GM21381 (cell line): ENCODE data around the gene TVP23C.
"Not testable (repeated sequence)": the region's sequence is repeated elsewhere in the genome, so short reads cannot be mapped to it uniquely, and the experiment has no call there.

Source experiments
- ATAC-seq: cut with Tn5 transposase; IDR thresholded peaks from one replicate; pipeline ENCODE4 v1.9.1; 2021; ENCODE audit warnings: mild to moderate bottlenecking, moderate library complexity; ENCODE audit not compliant: unreplicated experiment

The TVP23C gene

GRCh38 chr17:15563375-15563857, at the start of gene TVP23C:
TVP23C (minus strand) TSS chr17:15563483; CDS start chr17:15563448, 35 bp downstream.
- peak; percentile 75 for ATAC-seq

- not testable (repeated sequence) for ATAC-seq
Measured at GRCh38 chr17:15592960-15593359, 29.7 kb upstream of the TVP23C start.

GRCh38 chr17:15591986-15592385, 28.7 kb upstream of the TVP23C start:
- ATAC-seq = not testable (repeated sequence)

GRCh38 chr17:15590844-15591243, 27.6 kb upstream of the TVP23C start:
- not testable (repeated sequence) for ATAC-seq

- ATAC-seq = peak; percentile 69
Measured at GRCh38 chr17:15589544-15590536, 26.6 kb upstream of the TVP23C start.

GRCh38 chr17:15588017-15588416, 24.7 kb upstream of the TVP23C start:
- ATAC-seq = not testable (repeated sequence)

GRCh38 chr17:15583313-15583712, 20.0 kb upstream of the TVP23C start:
- ATAC-seq = not testable (repeated sequence)

- not testable (repeated sequence) for ATAC-seq
Measured at GRCh38 chr17:15581462-15581861, 18.2 kb upstream of the TVP23C start.

- ATAC-seq = not testable (repeated sequence)
Measured at GRCh38 chr17:15576848-15577247, 13.6 kb upstream of the TVP23C start.

GRCh38 chr17:15574660-15575059, 11.4 kb upstream of the TVP23C start:
- not testable (repeated sequence) for ATAC-seq

- ATAC-seq = not testable (repeated sequence)
Measured at GRCh38 chr17:15573870-15574269, 10.6 kb upstream of the TVP23C start.

GRCh38 chr17:15562613-15563374, 489 bp downstream of the TVP23C start:
- ATAC-seq = peak; percentile 26

- not testable (repeated sequence) for ATAC-seq
Measured at GRCh38 chr17:15561439-15561838, 1.8 kb downstream of the TVP23C start.

GRCh38 chr17:15558403-15559105, 4.7 kb downstream of the TVP23C start:
- ATAC-seq = not testable (repeated sequence)

GRCh38 chr17:15557334-15557832, 5.9 kb downstream of the TVP23C start:
- ATAC-seq = not testable (repeated sequence)

GRCh38 chr17:15552932-15553331, 10.4 kb downstream of the TVP23C start:
- not testable (repeated sequence) for ATAC-seq

- not testable (repeated sequence) for ATAC-seq
Measured at GRCh38 chr17:15549552-15549951, 13.7 kb downstream of the TVP23C start.

GRCh38 chr17:15546604-15547003, 16.7 kb downstream of the TVP23C start:
- ATAC-seq = not testable (repeated sequence)

GRCh38 chr17:15540371-15541219, 22.7 kb downstream of the TVP23C start:
- not testable (repeated sequence) for ATAC-seq
